Smooth muscle cell of trachea (primary cell): ENCODE data around the gene PLEKHD1. TPM values are rescaled to one million over a fixed set of nuclear protein-coding genes. Genes with fewer than 3 reads are reported as not detected.

Experiments used
- total RNA-seq: library from RNA; depleted of rRNA; stranded (reverse); fragments of >200 nt; gene quantifications from 2 replicates; pipeline ENCODE4 v1.2.1, GENCODE V29; 2014

Gene PLEKHD1
- under 0.01 TPM in 2 replicates for total RNA-seq

DNA sequence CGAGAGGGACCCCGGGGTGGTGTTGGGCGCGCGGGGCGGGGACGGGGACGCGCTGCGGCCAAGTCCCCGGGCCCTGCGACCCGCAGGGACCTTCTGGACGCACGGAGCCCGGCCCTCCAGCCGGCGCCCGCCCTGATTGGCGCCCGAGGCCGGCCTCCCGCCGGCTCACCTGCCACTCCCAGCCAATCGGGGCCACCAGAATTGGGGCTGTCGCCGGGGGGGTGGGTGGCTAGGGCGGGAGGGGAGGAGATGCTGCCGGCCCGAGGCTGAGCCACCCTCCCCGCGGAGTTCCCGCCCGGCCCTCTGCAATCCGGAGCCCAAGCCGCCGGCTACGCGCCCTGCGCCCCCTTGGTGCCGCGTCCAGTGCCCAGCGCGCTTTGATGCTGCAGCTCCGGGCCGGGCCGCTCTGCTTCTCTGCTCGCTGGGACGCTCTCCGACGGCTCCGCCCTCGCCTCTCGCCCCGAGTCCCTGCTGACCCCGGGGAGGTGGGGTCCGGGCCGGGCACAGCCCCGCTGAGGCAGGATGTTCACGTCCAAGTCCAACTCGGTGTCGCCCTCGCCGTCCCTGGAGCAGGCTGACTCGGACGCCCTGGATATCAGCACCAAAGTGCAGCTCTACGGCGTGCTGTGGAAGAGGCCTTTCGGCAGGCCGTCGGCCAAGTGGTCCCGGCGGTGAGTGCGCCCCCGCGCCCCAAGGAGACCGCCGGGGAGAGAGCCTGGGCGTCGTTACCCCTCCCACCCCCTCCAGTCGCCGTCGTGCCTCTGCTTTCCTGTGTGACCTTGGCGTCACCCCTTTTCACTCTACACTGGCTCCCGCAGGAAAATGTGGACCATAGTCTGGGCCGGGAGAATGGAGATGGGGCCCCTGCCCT lies at the start of gene PLEKHD1:
TSS of gene PLEKHD1 (plus strand) at position 285 of the 871 bp plus-strand sequence. CDS start at position 523, 238 bp downstream.

DNA sequence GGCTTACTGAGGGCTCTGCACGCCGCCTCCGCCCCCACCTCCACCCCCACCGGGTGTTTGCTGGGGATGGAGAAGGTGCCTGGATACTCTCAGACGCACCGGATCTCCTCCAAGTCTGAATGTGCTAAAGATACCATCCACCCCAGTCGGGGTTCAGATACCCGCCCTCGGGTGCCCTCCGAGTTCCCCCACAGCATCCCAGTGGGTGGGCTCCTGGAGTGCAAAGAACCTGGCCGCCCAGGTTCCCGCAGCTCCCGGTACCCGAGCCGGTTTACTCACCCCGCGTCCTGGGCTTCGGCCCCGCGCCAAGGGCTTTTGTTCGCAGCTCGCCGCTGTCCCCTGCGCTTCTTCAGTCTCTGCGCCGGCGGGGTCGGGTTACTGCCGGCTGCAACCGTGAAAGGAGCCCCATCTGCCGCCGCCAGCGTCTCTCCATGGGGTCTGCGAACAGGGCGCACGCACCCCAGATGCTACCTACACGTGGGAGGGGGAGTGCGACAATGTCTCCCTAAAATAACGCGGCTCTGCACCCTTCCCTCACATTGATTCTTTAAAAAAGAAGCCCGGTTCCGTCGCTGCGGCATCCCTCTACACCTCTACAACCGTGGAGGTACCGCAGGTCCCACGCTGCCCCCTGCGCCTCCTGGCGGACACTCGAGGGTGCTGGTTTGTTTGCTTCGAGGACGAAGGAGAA lies 89.9 kb downstream of the PLEKHD1 start, which contains the start of gene CCDC177:
TSS of gene CCDC177 (minus strand) at position 609 of the 691 bp plus-strand sequence. CDS start 1,249 bp downstream, outside the sequence.

Other genes with a start within 250 kb of the PLEKHD1 start
- 1.9 and 4.6 TPM in 2 replicates for gene GALNT16, start 224.6 kb upstream of the PLEKHD1 start, total RNA-seq
- 113 and 161 TPM in 2 replicates for gene ERH, start 86.4 kb upstream of the PLEKHD1 start, total RNA-seq
- 115 and 116 TPM in 2 replicates for gene SLC39A9, start 86.0 kb upstream of the PLEKHD1 start, total RNA-seq
- under 0.01 TPM in 2 replicates for gene CCDC177, start 90.1 kb downstream of the PLEKHD1 start, total RNA-seq
- gene SUSD6, start 126.9 kb downstream of the PLEKHD1 start, total RNA-seq: 6.8 and 7.0 TPM in 2 replicates